H1 (cell line): ENCODE measurements around the gene CADM2. TPM values are rescaled to one million over a fixed set of nuclear protein-coding genes. Genes with fewer than 3 reads are reported as not detected.

Experiments
- CTCF ChIA-PET: fragments of 300-600 bp; sonication (Branson Sonifier 250); formaldehyde crosslinking; loops from one replicate; lab custom pipeline; 2021; ENCODE audit not compliant: partially characterized antibody; lab: Charles Lee
- POLR2A ChIA-PET: fragments of 300-600 bp; sonication (Branson Sonifier 250); formaldehyde crosslinking; loops from one replicate; lab custom pipeline; 2021; ENCODE audit warnings: inconsistent platforms; ENCODE audit not compliant: partially characterized antibody; lab: Charles Lee
- DNase-seq, 2 experiments: peaks; one replicate each; pipeline versions ENCODE4 v3.0.0 to v3.0.0-alpha.2; 2010 to 2022; ENCODE audit warnings: low spot score in 2 of 2, low read depth in 1 of 2, mixed read lengths in 1 of 2
- FAIRE-seq: peaks from 2 replicates; lab custom pipeline; 2011; peaks lifted over from hg19 to GRCh38; lab: Jason Lieb, UNC
- H2AFZ ChIP-seq: 2 replicates; pipeline ENCODE4 v1.8.1; 2012; ENCODE audit warnings: low read length, inconsistent platforms
- H2AK5ac ChIP-seq: 2 replicates; pipeline ENCODE4 v1.6.1; 2013; ENCODE audit warnings: low read depth, low read length
- H2BK120ac ChIP-seq: replicated peaks from 2 replicates; pipeline ENCODE3; 2013; ENCODE audit warnings: low read depth, low read length, inconsistent platforms
- H2BK12ac ChIP-seq: 2 replicates; pipeline ENCODE4 v1.6.1; 2013; ENCODE audit warnings: low read depth, low read length
- H2BK15ac ChIP-seq: 2 replicates; pipeline ENCODE4 v1.6.1; 2013; ENCODE audit warnings: low read length
- H2BK20ac ChIP-seq: 2 replicates; pipeline ENCODE4 v1.6.1; 2013; ENCODE audit warnings: low read length
- H2BK5ac ChIP-seq: 2 replicates; pipeline ENCODE4 v1.6.1; 2013; ENCODE audit warnings: low read depth, low read length
- H3K14ac ChIP-seq: 2 replicates; pipeline ENCODE4 v1.6.1; 2013; ENCODE audit warnings: inconsistent platforms; ENCODE audit not compliant: insufficient read length
- H3K18ac ChIP-seq: 2 replicates; pipeline ENCODE4 v1.6.1; 2013; ENCODE audit warnings: low read length; ENCODE audit errors: extremely low read depth
- H3K23ac ChIP-seq: 2 replicates; pipeline ENCODE4 v1.6.1; 2013; ENCODE audit warnings: inconsistent platforms; ENCODE audit not compliant: insufficient read length
- H3K23me2 ChIP-seq: 2 replicates; pipeline ENCODE4 v1.6.1; 2013; ENCODE audit warnings: low read depth, low read length
- H3K27ac ChIP-seq: 2 replicates; pipeline ENCODE4 v1.6.1; 2011; ENCODE audit warnings: low read depth, low read length, inconsistent platforms
- H3K27me3 ChIP-seq, 4 experiments: replicated peaks in 1 of 4; 1 replicate in 1 of 4; 2 replicates in 3 of 4; pipeline versions ENCODE4 v1.6.1 to v1.8.1; 2011 to 2013; ENCODE audit warnings: low read length in 3 of 4, mild to moderate bottlenecking in 3 of 4, inconsistent platforms in 2 of 4, mixed read lengths in 2 of 4, moderate library complexity in 1 of 4; ENCODE audit not compliant: control insufficient read depth in 3 of 4, insufficient read depth in 3 of 4; ENCODE audit errors: extremely low read depth in 1 of 4
- H3K36me3 ChIP-seq, 4 experiments: 2 replicates each; pipeline versions ENCODE4 v1.6.1 to v1.8.1; 2011 to 2013; ENCODE audit warnings: mild to moderate bottlenecking in 4 of 4, low read length in 3 of 4, moderate library complexity in 2 of 4, control low read depth in 1 of 4, inconsistent platforms in 1 of 4; ENCODE audit not compliant: insufficient read depth in 4 of 4, control insufficient read depth in 2 of 4
- H3K4ac ChIP-seq: replicated peaks from 2 replicates; pipeline ENCODE3; 2013; ENCODE audit warnings: low read length, low read depth, mixed read lengths, inconsistent platforms; ENCODE audit not compliant: insufficient read length
- H3K4me1 ChIP-seq, 4 experiments: replicated peaks in 1 of 4; 1 replicate in 1 of 4; 2 replicates in 3 of 4; pipeline versions ENCODE4 v1.6.1 to v1.8.1; 2011 to 2013; ENCODE audit warnings: low read length in 3 of 4, inconsistent platforms in 2 of 4, mixed read lengths in 1 of 4; ENCODE audit not compliant: insufficient read depth in 4 of 4, control insufficient read depth in 3 of 4
- H3K4me2 ChIP-seq, 2 experiments: 2 replicates each; pipeline versions ENCODE4 v1.6.1 to v1.8.1; 2011 to 2013; ENCODE audit warnings: low read depth in 2 of 2, low read length in 2 of 2, control low read depth in 1 of 2, inconsistent platforms in 1 of 2, mild to moderate bottlenecking in 1 of 2; ENCODE audit not compliant: insufficient read depth in 1 of 2
- H3K4me3 ChIP-seq, 4 experiments: fragments of 200-600, 300-600 bp in 1 of 4; sonication (generic), shearing (Covaris generic), sonication (Bioruptor Twin) in 1 of 4; 2 replicates each; pipeline versions ENCODE4 v1.5.1 to v1.8.1; 2011 to 2016; ENCODE audit warnings: low read length in 4 of 4, low read depth in 3 of 4, control low read depth in 2 of 4, inconsistent platforms in 2 of 4, mild to moderate bottlenecking in 2 of 4, mixed read lengths in 1 of 4, moderate library complexity in 1 of 4; ENCODE audit not compliant: insufficient read depth in 2 of 4; ENCODE audit errors: extremely low read depth in 1 of 4
- H3K56ac ChIP-seq: replicated peaks from 2 replicates; pipeline ENCODE3; 2013; ENCODE audit warnings: low read depth, mild to moderate bottlenecking, mixed read lengths, low read length, inconsistent platforms; ENCODE audit not compliant: insufficient read length
- H3K79me1 ChIP-seq: 2 replicates; pipeline ENCODE4 v1.6.1; 2013; ENCODE audit warnings: low read depth, low read length, control low read depth
- H3K79me2 ChIP-seq, 2 experiments: 2 replicates each; pipeline versions ENCODE4 v1.6.1 to v1.8.1; 2012 to 2013; ENCODE audit warnings: low read length in 2 of 2, mild to moderate bottlenecking in 2 of 2, inconsistent platforms in 1 of 2; ENCODE audit not compliant: insufficient read depth in 2 of 2, control insufficient read depth in 1 of 2
- H3K9ac ChIP-seq, 4 experiments: replicated peaks in 1 of 4; 1 replicate in 1 of 4; 2 replicates in 3 of 4; pipeline versions ENCODE4 v1.6.1 to v1.8.1; 2011 to 2013; ENCODE audit warnings: low read depth in 3 of 4, low read length in 3 of 4, control low read depth in 2 of 4, mild to moderate bottlenecking in 2 of 4, moderate library complexity in 2 of 4, inconsistent platforms in 1 of 4; ENCODE audit errors: extremely low read depth in 1 of 4
- H3K9me3 ChIP-seq, 2 experiments: 2 replicates each; pipeline versions ENCODE4 v1.6.1 to v1.8.1; 2012 to 2013; ENCODE audit warnings: mild to moderate bottlenecking in 2 of 2, moderate library complexity in 2 of 2, control low read depth in 1 of 2, inconsistent platforms in 1 of 2, low read depth in 1 of 2, low read length in 1 of 2, mixed read lengths in 1 of 2; ENCODE audit not compliant: insufficient read depth in 2 of 2
- H4K20me1 ChIP-seq, 2 experiments: replicated peaks in 1 of 2; 2 replicates each; pipeline versions ENCODE3 to v1.8.1; 2011 to 2013; ENCODE audit warnings: inconsistent platforms in 2 of 2, low read length in 2 of 2, mild to moderate bottlenecking in 1 of 2; ENCODE audit not compliant: insufficient read depth in 2 of 2, control insufficient read depth in 1 of 2
- H4K5ac ChIP-seq: 2 replicates; pipeline ENCODE4 v1.6.1; 2013; ENCODE audit warnings: low read length, low read depth, mixed read lengths, inconsistent platforms; ENCODE audit not compliant: insufficient read length
- H4K8ac ChIP-seq: 2 replicates; pipeline ENCODE4 v1.8.0; 2013; ENCODE audit warnings: mild to moderate bottlenecking, moderate library complexity, low read length, inconsistent platforms; ENCODE audit not compliant: insufficient read depth; ENCODE audit errors: extremely low read depth
- H4K91ac ChIP-seq: replicated peaks from 2 replicates; pipeline ENCODE3; 2013; ENCODE audit warnings: low read length, mixed read lengths, inconsistent platforms; ENCODE audit not compliant: insufficient read length
- CBX8 ChIP-seq: fragments of 300-800, 300-1000 bp; sonication (generic); IDR thresholded peaks from 2 replicates; pipeline ENCODE4 v1.7.1; 2016; ENCODE audit warnings: low read depth, low read length, borderline replicate concordance
- EP300 ChIP-seq, 2 experiments: IDR thresholded peaks; 1 replicate in 1 of 2; 2 replicates in 1 of 2; pipeline ENCODE4 v1.6.1; 2011 to 2012; ENCODE audit warnings: low read depth in 2 of 2, low read length in 2 of 2, mild to moderate bottlenecking in 2 of 2, borderline replicate concordance in 1 of 2, inconsistent platforms in 1 of 2, moderate library complexity in 1 of 2
- HDAC2 ChIP-seq, 2 experiments: fragments of 300-600 bp in 1 of 2; sonication (generic) in 1 of 2; IDR thresholded peaks; 2 replicates each; pipeline ENCODE4 v1.6.1; 2011 to 2012; ENCODE audit warnings: low read depth in 2 of 2, low read length in 2 of 2, mild to moderate bottlenecking in 2 of 2, moderate library complexity in 2 of 2, borderline replicate concordance in 1 of 2, inconsistent platforms in 1 of 2
- NANOG ChIP-seq: IDR thresholded peaks from 2 replicates; pipeline ENCODE4 v1.6.1; 2011; ENCODE audit warnings: low read length, low read depth, mild to moderate bottlenecking, inconsistent platforms; ENCODE audit not compliant: insufficient read depth, poor library complexity, severe bottlenecking
- TAF1 ChIP-seq: IDR thresholded peaks from 2 replicates; pipeline ENCODE4 v1.6.1; 2011; ENCODE audit warnings: mild to moderate bottlenecking, low read depth, low read length
- TEAD4 ChIP-seq: IDR thresholded peaks from 2 replicates; pipeline ENCODE4 v1.6.1; 2012; ENCODE audit warnings: low read depth, low read length, inconsistent platforms, mixed read lengths
- WGBS, 2 experiments: shearing (Covaris generic) in 1 of 2; methylation state at CpG; one replicate each; pipeline versions ENCODE4 v1.1.6 to v1.1.7; 2013 to 2015; ENCODE audit warnings: low lambda C conversion rate in 2 of 2, mixed read lengths in 2 of 2, inconsistent platforms in 1 of 2, low coverage in 1 of 2, missing lambda C conversion rate in 1 of 2; ENCODE audit not compliant: insufficient replicate concordance in 2 of 2, insufficient coverage in 1 of 2, insufficient read length in 1 of 2; ENCODE audit errors: extremely low coverage in 1 of 2, missing lambda C conversion rate in 1 of 2; 5-methylcytosine and 5-hydroxymethylcytosine counted together
- polyA plus RNA-seq, 7 experiments: library from polyadenylated mRNA; depleted of rRNA in 3 of 7; stranded (reverse) in 5 of 7; unstranded in 2 of 7; fragments of >200 nt in 5 of 7; fragments of 200-250 nt in 2 of 7; gene quantifications; 1 replicate in 5 of 7; 2 replicates in 1 of 7; 4 replicates in 1 of 7; pipeline versions ENCODE4 v1.2.1 to v1.2.3, GENCODE V29; 2011 to 2013; ENCODE audit warnings: missing spikeins in 2 of 7, mixed read lengths in 2 of 7
- total RNA-seq: library from RNA; stranded (reverse); fragmentation: NEBNext Ultra II Directional; extraction: Animal tissue kit (Norgen Biotek cat#: 25700); gene quantifications from 2 replicates; pipeline ENCODE4 v1.2.1, GENCODE V29; 2021

The CADM2 gene
- total and polyA plus RNA-seq, 2 of the 8 experiments (the other 6 are each of a cell fraction or from before 2014, with no cell fraction given) = 14.9 to 20.9 TPM

GRCh38 chr3:85591451-85591850, 632.7 kb downstream of the CADM2 start:
- ChIA-PET POLR2A (no interaction called here), CTCF (no interaction called here)
- Histone ChIP-seq H3K27me3 (no peaks in the 10 kb centered on the region), H3K79me1 (no peaks in the 10 kb centered on the region), H3K79me2 (no peaks in the 10 kb centered on the region), H3K36me3 (no peaks in the 10 kb centered on the region), H4K20me1 (no peaks in the 10 kb centered on the region), H2BK120ac (no peak overlapping the region), H4K8ac (no peak overlapping the region), H4K91ac (no peak overlapping the region), H3K23me2 (no peaks in the 10 kb centered on the region), H3K4ac (no peak overlapping the region), H3K4me3 (no peak overlapping the region), H3K27ac (no peak overlapping the region), H2BK12ac (no peak overlapping the region), H2BK15ac (no peak overlapping the region), H3K9ac (no peak overlapping the region), H3K14ac (no peak overlapping the region), H2AFZ (no peak overlapping the region), H3K23ac (no peak overlapping the region), H3K4me2 (no peak overlapping the region), H3K56ac (no peak overlapping the region), H3K18ac (no peak overlapping the region), H2BK20ac (no peak overlapping the region), H4K5ac (no peak overlapping the region), H2BK5ac (no peak overlapping the region), H2AK5ac (no peak overlapping the region), H3K4me1 (no peaks in the 10 kb centered on the region), H3K9me3 (no peaks in the 10 kb centered on the region)
- WGBS, 2 experiments = 88% methylated on average over 2 of the region's 2 CpGs; no CpG with 5 or more reads in 1 of the 2 experiments
- FAIRE-seq (no peak), DNase-seq (no peak)
- TF ChIP-seq TAF1 (no peak), HDAC2 (IDR thresholded peaks at IDR 0.05; ENCODE audit: borderline replicate concordance in 1 of 2, low read depth in 2 of 2, low read length in 2 of 2) (no peak), TEAD4 (no peak), NANOG (no peak), EP300 (IDR thresholded peaks at IDR 0.05; ENCODE audit: borderline replicate concordance in 1 of 2, low read depth in 2 of 2, low read length in 2 of 2) (no peak), CBX8 (no peak)
